GM12875 (cell line): ENCODE results near the gene UGT1A9.
A peak's percentile ranks its signal among the peaks of the same experiment; 100 is the strongest.
"Not testable (repeated sequence)": the region's sequence is repeated elsewhere in the genome, so short reads cannot be mapped to it uniquely, and the experiment has no call there.

Source experiments
- H3K4me3 ChIP-seq: one replicate; pipeline ENCODE4 v1.5.1; 2011; ENCODE audit warnings: low read depth, low read length, control low read depth
- TF ChIP-seq, protein P1 (sequence below): IDR thresholded peaks from 2 replicates; pipeline ENCODE4 v1.5.1; 2011; ENCODE audit warnings: low read depth, mild to moderate bottlenecking, control low read depth, inconsistent platforms, low read length, moderate library complexity, borderline replicate concordance; ENCODE audit not compliant: insufficient read depth

The UGT1A9 gene

DNA sequence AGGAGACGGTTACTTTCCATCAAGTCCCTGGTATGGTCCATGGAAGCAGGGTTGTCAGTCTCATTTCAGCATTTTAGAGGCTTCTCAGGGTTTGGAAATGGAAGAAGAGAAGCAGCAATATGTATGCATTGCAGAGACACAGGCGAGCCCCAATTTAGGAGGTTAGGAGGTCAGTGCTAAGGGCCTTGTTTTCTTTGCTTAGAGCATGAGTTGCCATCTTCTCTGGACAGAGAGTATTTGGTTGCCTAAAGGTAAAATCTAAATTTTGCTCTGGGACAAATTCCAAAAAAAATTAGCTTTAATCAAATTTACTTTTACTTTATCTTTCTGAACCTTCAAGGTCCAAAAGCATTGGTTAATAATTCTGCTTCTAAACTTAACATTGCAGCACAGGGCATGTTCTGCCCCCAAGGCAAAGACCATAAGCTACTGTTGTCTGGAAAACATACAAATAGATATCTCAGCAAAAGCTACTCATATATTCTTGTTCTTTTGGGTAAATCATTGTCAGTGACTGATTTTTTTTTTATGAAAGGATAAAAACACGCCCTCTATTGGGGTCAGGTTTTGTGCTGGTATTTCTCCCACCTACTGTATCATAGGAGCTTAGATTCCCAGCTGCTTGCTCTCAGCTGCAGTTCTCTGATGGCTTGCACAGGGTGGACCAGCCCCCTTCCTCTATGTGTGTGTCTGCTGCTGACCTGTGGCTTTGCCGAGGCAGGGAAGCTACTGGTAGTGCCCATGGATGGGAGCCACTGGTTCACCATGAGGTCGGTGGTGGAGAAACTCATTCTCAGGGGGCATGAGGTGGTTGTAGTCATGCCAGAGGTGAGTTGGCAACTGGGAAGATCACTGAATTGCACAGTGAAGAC, at the start of gene UGT1A9:
Gene UGT1A9 (plus strand): TSS at position 609 of the 872 bp plus-strand sequence. CDS start 37 bp downstream, at position 646.
- TF ChIP-seq, protein P1, sequence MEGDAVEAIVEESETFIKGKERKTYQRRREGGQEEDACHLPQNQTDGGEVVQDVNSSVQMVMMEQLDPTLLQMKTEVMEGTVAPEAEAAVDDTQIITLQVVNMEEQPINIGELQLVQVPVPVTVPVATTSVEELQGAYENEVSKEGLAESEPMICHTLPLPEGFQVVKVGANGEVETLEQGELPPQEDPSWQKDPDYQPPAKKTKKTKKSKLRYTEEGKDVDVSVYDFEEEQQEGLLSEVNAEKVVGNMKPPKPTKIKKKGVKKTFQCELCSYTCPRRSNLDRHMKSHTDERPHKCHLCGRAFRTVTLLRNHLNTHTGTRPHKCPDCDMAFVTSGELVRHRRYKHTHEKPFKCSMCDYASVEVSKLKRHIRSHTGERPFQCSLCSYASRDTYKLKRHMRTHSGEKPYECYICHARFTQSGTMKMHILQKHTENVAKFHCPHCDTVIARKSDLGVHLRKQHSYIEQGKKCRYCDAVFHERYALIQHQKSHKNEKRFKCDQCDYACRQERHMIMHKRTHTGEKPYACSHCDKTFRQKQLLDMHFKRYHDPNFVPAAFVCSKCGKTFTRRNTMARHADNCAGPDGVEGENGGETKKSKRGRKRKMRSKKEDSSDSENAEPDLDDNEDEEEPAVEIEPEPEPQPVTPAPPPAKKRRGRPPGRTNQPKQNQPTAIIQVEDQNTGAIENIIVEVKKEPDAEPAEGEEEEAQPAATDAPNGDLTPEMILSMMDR, result no peak
- no peak within 1 kb of the TSS for H3K4me3 ChIP-seq

DNA sequence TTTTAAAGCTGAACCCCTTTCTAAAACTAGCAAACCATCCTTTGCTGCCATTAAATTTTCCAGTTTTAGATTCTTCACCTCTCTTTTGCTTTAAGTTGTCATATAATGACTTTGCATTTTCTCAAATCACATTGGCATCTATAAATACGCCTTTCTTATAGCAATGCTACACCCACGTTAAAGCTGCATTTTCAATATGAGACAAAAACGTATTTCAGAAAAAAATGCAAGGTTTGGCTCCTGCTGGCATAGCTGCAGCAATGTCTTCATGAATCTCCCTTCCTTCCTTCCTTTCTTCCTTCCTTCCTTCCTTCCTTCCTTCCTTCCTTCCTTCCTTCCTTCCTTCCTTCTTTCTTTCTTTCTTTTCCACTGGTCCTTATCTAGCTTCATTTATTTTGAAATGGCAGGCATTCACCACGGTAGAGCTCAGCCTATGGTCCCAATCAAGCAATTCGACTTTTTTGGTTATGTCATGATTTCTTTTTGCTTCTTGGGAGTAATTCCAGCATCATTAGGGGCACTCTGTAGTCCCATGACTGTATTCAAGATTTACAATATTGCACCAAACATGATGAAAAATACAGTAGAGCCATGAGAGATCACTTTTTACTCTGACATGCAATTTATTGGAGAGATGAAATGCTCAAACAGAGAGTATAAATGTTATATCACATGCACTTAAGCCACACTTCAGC, 44.2 kb upstream of the UGT1A9 start:
- H3K4me3 ChIP-seq, result no peak overlapping the region
- TF ChIP-seq, protein P1, result no peak

GRCh38 chr2:233636306-233636705, 35.4 kb upstream of the UGT1A9 start, which contains the start of gene UGT1A10:
TSS of gene UGT1A10 (plus strand) at chr2:233636448. CDS start at chr2:233636523, 75 bp downstream.
- H3K4me3 ChIP-seq, result not testable (repeated sequence)

DNA sequence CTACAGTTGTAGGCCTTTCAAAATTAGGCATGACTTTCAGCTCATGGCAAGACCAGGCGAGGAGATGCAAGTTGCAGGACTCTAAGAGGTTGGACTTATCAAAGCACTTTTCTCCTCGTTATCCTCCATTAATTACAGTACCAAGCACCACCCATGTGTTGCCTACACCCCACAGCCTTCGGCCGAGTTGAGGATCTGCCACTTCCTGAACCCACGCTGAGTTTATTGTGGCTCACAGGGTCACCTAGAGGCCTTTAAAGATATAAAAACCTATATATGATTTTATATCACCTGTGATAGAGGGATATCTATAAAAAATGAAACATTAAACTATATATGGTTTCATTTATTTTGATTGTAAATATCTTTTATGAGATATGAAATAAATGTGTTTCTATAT, 32.9 kb upstream of the UGT1A9 start:
- no peak overlapping the region for H3K4me3 ChIP-seq
- TF ChIP-seq, protein P1, result no peak

DNA sequence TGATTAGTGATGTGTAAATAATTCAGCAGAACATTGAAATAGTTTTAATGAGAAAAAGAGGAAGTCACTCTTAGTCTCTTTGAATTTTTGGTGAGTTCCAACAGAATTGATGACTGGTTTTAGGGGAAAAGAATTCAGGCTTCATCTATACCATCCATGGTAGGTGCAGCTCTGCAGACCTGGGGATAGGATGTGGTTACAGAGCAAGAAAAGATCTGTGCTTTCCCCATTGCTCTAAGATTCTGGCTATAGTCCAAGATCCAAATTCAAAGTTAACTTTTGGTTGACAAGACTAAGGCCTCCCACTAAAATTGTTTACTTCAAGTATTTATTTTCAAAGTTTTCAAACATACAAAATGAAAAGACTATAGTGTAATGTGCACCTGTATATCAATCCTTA, 31.8 kb upstream of the UGT1A9 start:
- no peak overlapping the region for H3K4me3 ChIP-seq
- TF ChIP-seq, protein P1, result no peak

GRCh38 chr2:233643128-233643527, 28.6 kb upstream of the UGT1A9 start:
- H3K4me3 ChIP-seq, result no peak overlapping the region
- TF ChIP-seq, protein P1, result peak; percentile 37; the same call in 1 of the 2 replicates

GRCh38 chr2:233646033-233646432, 25.7 kb upstream of the UGT1A9 start:
- not testable (repeated sequence) for H3K4me3 ChIP-seq

- TF ChIP-seq, protein P1, result no peak
- H3K4me3 ChIP-seq, result no peak overlapping the region
Measured at GRCh38 chr2:233650981-233651380, 20.7 kb upstream of the UGT1A9 start.
